Tibial nerve (tissue), 4 donors: Measurements from ENCODE around the gene FARP1.

Source experiments
- CTCF ChIP-seq, 5 experiments: fragments of 200-600 bp in 3 of 5; fragments of 450-650 bp in 2 of 5; sonication (generic) in 3 of 5; IDR thresholded peaks; one replicate each; pipeline ENCODE4 v1.5.1; 2016 to 2019; ENCODE audit warnings: antibody characterized with exemption in 5 of 5, mild to moderate bottlenecking in 3 of 5, moderate library complexity in 2 of 5
- EP300 ChIP-seq, 2 donors: sonication (generic); formaldehyde crosslinking; IDR thresholded peaks; one replicate each; pipeline ENCODE4 v1.6.1; 2017; ENCODE audit warnings: antibody characterized with exemption in 2 of 2, mild to moderate bottlenecking in 1 of 2
- POLR2A ChIP-seq, 2 donors: fragments of 450-650 bp; IDR thresholded peaks; one replicate each; pipeline ENCODE4 v1.6.1; 2017; ENCODE audit warnings: antibody characterized with exemption in 2 of 2, mild to moderate bottlenecking in 2 of 2, moderate library complexity in 2 of 2

GRCh38 chr13:98224557-98224956 is 81.7 kb downstream of the FARP1 start:
- TF ChIP-seq CTCF (IDR thresholded peaks at IDR 0.05) = no peak
- TF ChIP-seq POLR2A (IDR thresholded peaks at IDR 0.05) = no peak
- no peak for TF ChIP-seq EP300 (IDR thresholded peaks at IDR 0.05)
